ENCODE results near the gene AGPS.
"Not testable (repeated sequence)": the region's sequence is repeated elsewhere in the genome, so short reads cannot be mapped to it uniquely, and the experiment has no call there.

Gene AGPS

GRCh38 chr2:177529166-177529565 lies 136.6 kb downstream of the AGPS start:
- DNase-seq (ENCODE audit: low read depth): no peak

GRCh38 chr2:177530561-177530960 lies 138.0 kb downstream of the AGPS start:
- no peak for DNase-seq (ENCODE audit: low read depth)

- no peak for DNase-seq (ENCODE audit: low read depth)
These were observed 139.1 kb downstream of the AGPS start for GRCh38 chr2:177531706-177532105.

- DNase-seq (ENCODE audit: low read depth): no peak
These were observed 140.0 kb downstream of the AGPS start for GRCh38 chr2:177532567-177532966.

GRCh38 chr2:177533253-177533652 lies 140.7 kb downstream of the AGPS start:
- DNase-seq (ENCODE audit: low read depth): no peak

GRCh38 chr2:177535000-177535399 lies 142.4 kb downstream of the AGPS start:
- DNase-seq (ENCODE audit: low read depth): no peak

- no peak for DNase-seq (ENCODE audit: low read depth)
These were observed 143.5 kb downstream of the AGPS start for GRCh38 chr2:177535958-177536504.

- DNase-seq (ENCODE audit: low read depth): no peak
These were observed 144.6 kb downstream of the AGPS start for GRCh38 chr2:177537213-177537612.

- DNase-seq (ENCODE audit: low read depth): no peak
These were observed 145.1 kb downstream of the AGPS start for GRCh38 chr2:177537636-177538035.

GRCh38 chr2:177538323-177538722 lies 145.8 kb downstream of the AGPS start:
- no peak for DNase-seq (ENCODE audit: low read depth)

- no peak for DNase-seq (ENCODE audit: low read depth)
These were observed 147.7 kb downstream of the AGPS start for GRCh38 chr2:177540283-177540682.

GRCh38 chr2:177541258-177541991 lies 148.9 kb downstream of the AGPS start:
- no peak for DNase-seq (ENCODE audit: low read depth)

- DNase-seq (ENCODE audit: low read depth): no peak
These were observed 149.8 kb downstream of the AGPS start for GRCh38 chr2:177542396-177542795.

GRCh38 chr2:177543007-177543760 lies 150.6 kb downstream of the AGPS start:
- DNase-seq (ENCODE audit: low read depth): peak; percentile 65

- DNase-seq (ENCODE audit: low read depth): no peak
These were observed 152.6 kb downstream of the AGPS start for GRCh38 chr2:177545143-177545542.

- DNase-seq (ENCODE audit: low read depth): no peak
These were observed 153.5 kb downstream of the AGPS start for GRCh38 chr2:177545981-177546585.

GRCh38 chr2:177547122-177547521 lies 154.5 kb downstream of the AGPS start:
- DNase-seq (ENCODE audit: low read depth): no peak

- no peak for DNase-seq (ENCODE audit: low read depth)
These were observed 155.2 kb downstream of the AGPS start for GRCh38 chr2:177547772-177548171.

- no peak for DNase-seq (ENCODE audit: low read depth)
These were observed 156.1 kb downstream of the AGPS start for GRCh38 chr2:177548636-177549035.

GRCh38 chr2:177549171-177549570 lies 156.6 kb downstream of the AGPS start:
- DNase-seq (ENCODE audit: low read depth): no peak

GRCh38 chr2:177550264-177551200 lies 158.0 kb downstream of the AGPS start:
- DNase-seq (ENCODE audit: low read depth): no peak

GRCh38 chr2:177551360-177551759 lies 158.8 kb downstream of the AGPS start:
- not testable (repeated sequence) for DNase-seq (ENCODE audit: low read depth)

Measured in stromal cell of bone marrow (primary cell).